ENCODE data around the gene VSTM4. TPM values are rescaled to one million over a fixed set of nuclear protein-coding genes. Genes with fewer than 3 reads are reported as not detected.

Gene VSTM4
- total RNA-seq, 1 experiment from 2014 or later: 0.07 TPM

DNA sequence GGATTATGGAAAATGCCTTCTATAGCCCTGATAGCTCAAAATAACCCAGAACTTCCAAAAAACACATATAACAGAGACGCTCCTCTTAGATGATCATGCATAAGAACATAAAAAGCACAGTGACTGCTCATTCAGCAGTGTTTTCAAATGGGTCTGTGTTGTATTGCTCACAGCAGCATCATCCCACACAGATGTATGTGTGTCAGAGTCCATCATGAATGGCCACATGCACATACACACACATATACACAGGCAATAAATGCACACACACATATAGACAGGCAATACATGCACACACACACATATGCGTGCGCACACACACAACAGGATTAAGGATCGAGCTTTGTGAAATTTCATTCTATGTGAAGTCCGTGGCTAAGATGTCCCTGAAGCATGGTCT, 46.7 kb upstream of the VSTM4 start:
- TF ChIP-seq EGR1 (IDR thresholded peaks at IDR 0.05; ENCODE audit: low read depth) (no peak), JUND (IDR thresholded peaks at IDR 0.05) (no peak), ZFX (IDR thresholded peaks at IDR 0.05) (no peak), EZH2 (IDR thresholded peaks at IDR 0.05) (no peak), CEBPB (IDR thresholded peaks at IDR 0.05; ENCODE audit: low read depth) (no peak)
- TF ChIP-seq, protein P1, sequence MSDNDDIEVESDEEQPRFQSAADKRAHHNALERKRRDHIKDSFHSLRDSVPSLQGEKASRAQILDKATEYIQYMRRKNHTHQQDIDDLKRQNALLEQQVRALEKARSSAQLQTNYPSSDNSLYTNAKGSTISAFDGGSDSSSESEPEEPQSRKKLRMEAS (IDR thresholded peaks at IDR 0.05): no peak
- Histone ChIP-seq H3K9ac (ENCODE audit: low read length) (no peak overlapping the region), H4K20me1 (ENCODE audit: insufficient read depth) (no peaks in the 10 kb centered on the region; the same call in 1 of the 2 replicates), H2AFZ (ENCODE audit: low read depth, low read length, poor library complexity, severe bottlenecking) (no peak overlapping the region), H3K4me1 (ENCODE audit: control insufficient read depth in 1 of 2, insufficient read depth in 2 of 2, low read length in 2 of 2) (peaks cover 2 to 4% of the 10 kb centered on the region in 2 experiments; a peak in 1 of 4 replicates), H3K9me2 (ENCODE audit: insufficient read depth) (no peaks in the 10 kb centered on the region), H3K79me2 (ENCODE audit: insufficient read depth, low read length) (no peaks in the 10 kb centered on the region), H3K27me3 (ENCODE audit: insufficient read depth, low read length) (peaks cover 45% of the 10 kb centered on the region), H3K36me3 (ENCODE audit: control insufficient read depth in 1 of 2, insufficient read depth in 2 of 2, low read length in 2 of 2) (no peaks in the 10 kb centered on the region), H3K4me2 (ENCODE audit: low read length) (no peak overlapping the region), H3K27ac (ENCODE audit: low read depth, low read length) (no peak overlapping the region), H3K4me3 (replicated peaks in 1 of 2; ENCODE audit: low read depth in 1 of 2, low read length in 2 of 2) (no peak overlapping the region), H3K9me3 (ENCODE audit: control insufficient read depth in 1 of 2, insufficient read depth in 1 of 2, low read depth in 1 of 2, low read length in 2 of 2) (no peaks in the 10 kb centered on the region)
- intact Hi-C loops (cut with micrococcal nuclease): loop anchor here (5.0 kb wide), 1 partner anchor 500 kb away; no protein-coding TSS in a partner anchor
- ChIA-PET RAD21 (ENCODE audit: low non-redundant PET in 1 of 2, low total read pairs in 2 of 2, uncharacterized antibody in 2 of 2, unreplicated experiment in 2 of 2) (no interaction called here), POLR2A (no interaction called here), CTCF (interaction anchor here (1.1 to 1.9 kb wide), 5 partner anchors 14 to 506 kb away, joined by 3 to 12 read pairs (median 9); no protein-coding TSS in a partner anchor)
- no TSS peak for BruUV-seq (replicated peaks)
- ATAC-seq: no peak
- DNase-seq (ENCODE audit: low read depth, low spot score): no peak

DNA sequence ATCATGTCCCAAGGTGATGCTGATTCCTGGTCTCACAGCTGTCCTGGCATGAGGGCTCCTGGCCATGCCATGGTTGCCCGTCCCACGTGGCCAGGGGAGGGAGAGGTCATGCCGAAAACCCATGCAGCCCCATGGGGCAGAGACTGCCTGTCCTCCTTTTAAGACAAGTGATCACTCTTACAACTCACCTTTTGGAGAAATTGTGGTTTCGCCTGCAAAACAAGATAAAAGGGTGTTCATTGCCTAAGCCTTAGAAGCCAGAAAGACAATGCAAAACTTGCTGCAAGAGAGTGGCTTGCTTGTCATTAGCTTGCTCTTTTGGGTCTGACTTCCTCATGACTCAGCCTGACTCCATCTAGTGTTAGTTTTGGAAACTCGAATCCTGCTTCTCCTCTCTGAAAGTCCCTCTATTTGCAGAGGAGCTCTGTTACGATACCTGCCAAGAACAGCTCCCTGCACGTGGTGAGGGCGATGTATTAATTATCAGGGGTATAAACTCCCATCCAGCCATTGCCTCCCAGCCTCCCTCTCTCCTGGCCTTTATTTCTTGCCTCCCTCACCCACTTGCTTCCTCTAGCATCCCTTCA, 46.2 kb upstream of the VSTM4 start:
- H3K9me2 ChIP-seq (ENCODE audit: insufficient read depth): no peaks in the 10 kb centered on the region
- POLR2A ChIA-PET: no interaction called here
- no peak overlapping the region for H3K9ac ChIP-seq (ENCODE audit: low read length)
- H4K20me1 ChIP-seq (ENCODE audit: insufficient read depth): no peaks in the 10 kb centered on the region; the same call in 1 of the 2 replicates
- H3K36me3 ChIP-seq (ENCODE audit: control insufficient read depth in 1 of 2, insufficient read depth in 2 of 2, low read length in 2 of 2): no peaks in the 10 kb centered on the region
- no peak overlapping the region for H2AFZ ChIP-seq (ENCODE audit: low read depth, low read length, poor library complexity, severe bottlenecking)
- ATAC-seq (peak; percentile 53), DNase-seq (ENCODE audit: low read depth, low spot score) (no peak)
- H3K27ac ChIP-seq (ENCODE audit: low read depth, low read length): no peak overlapping the region
- no TSS peak for BruUV-seq (replicated peaks)
- H3K9me3 ChIP-seq (ENCODE audit: control insufficient read depth in 1 of 2, insufficient read depth in 1 of 2, low read depth in 1 of 2, low read length in 2 of 2): no peaks in the 10 kb centered on the region
- intact Hi-C loops (cut with micrococcal nuclease): loop anchor here (5.0 kb wide), 1 partner anchor 499 kb away; no protein-coding TSS in a partner anchor
- peaks cover 2 to 4% of the 10 kb centered on the region in 2 experiments; a peak in 1 of 4 replicates for H3K4me1 ChIP-seq (ENCODE audit: control insufficient read depth in 1 of 2, insufficient read depth in 2 of 2, low read length in 2 of 2)
- CTCF ChIA-PET: interaction anchor here (0.8 to 1.9 kb wide), 6 partner anchors 11 to 505 kb away, joined by 3 to 12 read pairs (median 7); no protein-coding TSS in a partner anchor
- no peak overlapping the region for H3K4me3 ChIP-seq (replicated peaks in 1 of 2; ENCODE audit: low read depth in 1 of 2, low read length in 2 of 2)
- H3K4me2 ChIP-seq (ENCODE audit: low read length): no peak overlapping the region
- peaks cover 51% of the 10 kb centered on the region for H3K27me3 ChIP-seq (ENCODE audit: insufficient read depth, low read length)
- H3K79me2 ChIP-seq (ENCODE audit: insufficient read depth, low read length): no peaks in the 10 kb centered on the region
- RAD21 ChIA-PET (ENCODE audit: low non-redundant PET in 1 of 2, low total read pairs in 2 of 2, uncharacterized antibody in 2 of 2, unreplicated experiment in 2 of 2): no interaction called here
- TF ChIP-seq JUND (IDR thresholded peaks at IDR 0.05) (no peak), EGR1 (IDR thresholded peaks at IDR 0.05; ENCODE audit: low read depth) (no peak), SRF (IDR thresholded peaks at IDR 0.05; ENCODE audit: low read depth) (no peak), CBX3 (IDR thresholded peaks at IDR 0.05; ENCODE audit: low read depth) (no peak), EZH2 (IDR thresholded peaks at IDR 0.05) (no peak), POLR2AphosphoS5 (IDR thresholded peaks at IDR 0.05; ENCODE audit: low read depth, low read length) (no peak), ZNF274 (IDR thresholded peaks at IDR 0.05; ENCODE audit: low read depth, low read length) (no peak), CEBPB (IDR thresholded peaks at IDR 0.05; ENCODE audit: low read depth) (no peak), RAD21 (IDR thresholded peaks at IDR 0.05; ENCODE audit: low read depth) (peak; percentile 19; the same call in 1 of the 2 replicates), YY1 (IDR thresholded peaks at IDR 0.05; ENCODE audit: extremely low read depth, insufficient replicate concordance, low read depth, low read length) (no peak)
- TF ChIP-seq, protein P1 (IDR thresholded peaks at IDR 0.05): no peak
- TF ChIP-seq, protein P2, sequence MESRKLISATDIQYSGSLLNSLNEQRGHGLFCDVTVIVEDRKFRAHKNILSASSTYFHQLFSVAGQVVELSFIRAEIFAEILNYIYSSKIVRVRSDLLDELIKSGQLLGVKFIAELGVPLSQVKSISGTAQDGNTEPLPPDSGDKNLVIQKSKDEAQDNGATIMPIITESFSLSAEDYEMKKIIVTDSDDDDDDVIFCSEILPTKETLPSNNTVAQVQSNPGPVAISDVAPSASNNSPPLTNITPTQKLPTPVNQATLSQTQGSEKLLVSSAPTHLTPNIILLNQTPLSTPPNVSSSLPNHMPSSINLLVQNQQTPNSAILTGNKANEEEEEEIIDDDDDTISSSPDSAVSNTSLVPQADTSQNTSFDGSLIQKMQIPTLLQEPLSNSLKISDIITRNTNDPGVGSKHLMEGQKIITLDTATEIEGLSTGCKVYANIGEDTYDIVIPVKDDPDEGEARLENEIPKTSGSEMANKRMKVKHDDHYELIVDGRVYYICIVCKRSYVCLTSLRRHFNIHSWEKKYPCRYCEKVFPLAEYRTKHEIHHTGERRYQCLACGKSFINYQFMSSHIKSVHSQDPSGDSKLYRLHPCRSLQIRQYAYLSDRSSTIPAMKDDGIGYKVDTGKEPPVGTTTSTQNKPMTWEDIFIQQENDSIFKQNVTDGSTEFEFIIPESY (IDR thresholded peaks at IDR 0.05; ENCODE audit: extremely low read depth, insufficient replicate concordance, low read length): no peak
- TF ChIP-seq, protein P3, sequence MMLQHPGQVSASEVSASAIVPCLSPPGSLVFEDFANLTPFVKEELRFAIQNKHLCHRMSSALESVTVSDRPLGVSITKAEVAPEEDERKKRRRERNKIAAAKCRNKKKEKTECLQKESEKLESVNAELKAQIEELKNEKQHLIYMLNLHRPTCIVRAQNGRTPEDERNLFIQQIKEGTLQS (IDR thresholded peaks at IDR 0.05): no peak
